ENCODE results near the gene RAPGEF3. TPM values are rescaled to one million over a fixed set of nuclear protein-coding genes. Genes with fewer than 3 reads are reported as not detected.

The RAPGEF3 gene
- total RNA-seq, 1 experiment from 2014 or later: 5.7 TPM

GRCh38 chr12:47755655-47756562, 2.8 kb downstream of the RAPGEF3 start:
- BruUV-seq (replicated peaks): no TSS peak
- no peaks in the 10 kb centered on the region for H3K27me3 ChIP-seq (ENCODE audit: insufficient read depth, low read depth)
- no peaks in the 10 kb centered on the region for H3K9me3 ChIP-seq (ENCODE audit: insufficient read depth, low read depth)
- no peak overlapping the region for H3K27ac ChIP-seq
- TF ChIP-seq CTCF (conservative IDR thresholded peaks at IDR 0.05) (no peak), EZH2 (IDR thresholded peaks at IDR 0.05; ENCODE audit: low read depth) (no peak)
- POLR2A ChIA-PET (ENCODE audit: unreplicated experiment): interaction anchor here (0.6 kb wide), 2 partner anchors 11 to 214 kb away, joined by 3 read pairs; no protein-coding TSS in a partner anchor
- no peak overlapping the region for H2AFZ ChIP-seq
- intact Hi-C loops (cut with micrococcal nuclease; ENCODE audit: unreplicated experiment): loop anchor here (1.0 to 2.0 kb wide), 2 partner anchors 22 to 69 kb away; no protein-coding TSS in a partner anchor
- H3K36me3 ChIP-seq (ENCODE audit: low read depth): no peaks in the 10 kb centered on the region
- no peak for DNase-seq
- H3K79me2 ChIP-seq (ENCODE audit: low read depth): peaks cover 16% of the 10 kb centered on the region; the same call in 1 of the 2 replicates
- no peaks in the 10 kb centered on the region for H3K9me2 ChIP-seq (ENCODE audit: insufficient read depth)
- H3K4me1 ChIP-seq (replicated peaks; ENCODE audit: insufficient read depth): peaks cover 90% of the 10 kb centered on the region
- peaks cover 47% of the 10 kb centered on the region for H3F3A ChIP-seq (ENCODE audit: insufficient read depth, low read depth)
- H3K4me2 ChIP-seq: peak overlapping the region; percentile 97
- CTCF ChIA-PET: interaction anchor here (0.6 to 1.7 kb wide), 3 partner anchors 11 to 26 kb away, joined by 4 to 6 read pairs (median 5); no protein-coding TSS in a partner anchor
- H3K4me3 ChIP-seq: no peak overlapping the region
- no peaks in the 10 kb centered on the region for H4K20me1 ChIP-seq (ENCODE audit: insufficient read depth)

GRCh38 chr12:47754881-47755280, 3.8 kb downstream of the RAPGEF3 start:
- Histone ChIP-seq H3K4me2 (peak overlapping the region; percentile 97), H3K9me2 (ENCODE audit: insufficient read depth) (no peaks in the 10 kb centered on the region), H3K4me3 (no peak overlapping the region; the same call in 1 of the 2 replicates), H3F3A (ENCODE audit: insufficient read depth, low read depth) (peaks cover 47% of the 10 kb centered on the region), H3K36me3 (ENCODE audit: low read depth) (no peaks in the 10 kb centered on the region), H3K4me1 (replicated peaks; ENCODE audit: insufficient read depth) (peaks cover 93% of the 10 kb centered on the region), H3K9me3 (ENCODE audit: insufficient read depth, low read depth) (no peaks in the 10 kb centered on the region), H4K20me1 (ENCODE audit: insufficient read depth) (no peaks in the 10 kb centered on the region), H3K79me2 (ENCODE audit: low read depth) (peaks cover 16% of the 10 kb centered on the region; the same call in 1 of the 2 replicates), H3K27me3 (ENCODE audit: insufficient read depth, low read depth) (no peaks in the 10 kb centered on the region), H3K27ac (peak overlapping the region; percentile 75), H2AFZ (no peak overlapping the region)
- TF ChIP-seq CTCF (conservative IDR thresholded peaks at IDR 0.05): no peak
- no peak for TF ChIP-seq EZH2 (IDR thresholded peaks at IDR 0.05; ENCODE audit: low read depth)
- POLR2A ChIA-PET (ENCODE audit: unreplicated experiment): interaction anchor here (0.5 to 1.5 kb wide), 5 partner anchors 10 to 548 kb away, joined by 3 to 18 read pairs (median 3); partner anchors contain the start of gene HDAC7
- peak; percentile 80 to 81 for DNase-seq
- no TSS peak for BruUV-seq (replicated peaks)
- intact Hi-C loops (cut with micrococcal nuclease; ENCODE audit: unreplicated experiment): loop anchor here (1.0 to 5.0 kb wide), 3 partner anchors 23 to 1373 kb away; no protein-coding TSS in a partner anchor
- CTCF ChIA-PET: interaction anchor here (0.6 to 1.7 kb wide), 5 partner anchors 10 to 735 kb away, joined by 3 to 6 read pairs (median 4); partner anchors contain the start of gene SLC48A1

DNA sequence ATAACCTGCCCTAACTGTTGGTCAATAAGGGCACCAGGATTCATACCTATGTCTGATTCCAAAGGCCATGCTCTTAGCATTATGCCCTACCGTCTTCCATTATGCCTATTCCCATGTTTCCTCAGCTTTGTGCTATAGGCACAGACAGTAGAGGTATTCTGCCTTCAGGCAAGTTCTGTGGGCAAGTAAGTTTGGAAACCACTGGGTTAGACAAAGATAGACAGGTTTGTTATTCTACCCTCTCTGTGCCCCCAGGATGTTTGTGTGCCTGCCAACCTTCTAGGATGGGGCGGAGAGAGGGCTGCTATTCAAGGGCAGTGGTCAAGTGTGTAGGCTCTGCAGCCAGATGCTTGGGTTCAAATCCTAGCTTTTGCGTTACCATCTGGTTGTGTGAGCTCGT, 4.6 kb downstream of the RAPGEF3 start:
- H3F3A ChIP-seq (ENCODE audit: insufficient read depth, low read depth): peaks cover 47% of the 10 kb centered on the region
- ChIA-PET CTCF (interaction anchor here (1.3 kb wide), 1 partner anchor 11 kb away, joined by 3 read pairs; no protein-coding TSS in a partner anchor), POLR2A (ENCODE audit: unreplicated experiment) (interaction anchor here (0.5 to 1.5 kb wide), 3 partner anchors 10 to 82 kb away, joined by 3 to 18 read pairs (median 8); no protein-coding TSS in a partner anchor)
- peak overlapping the region; percentile 97 for H3K4me2 ChIP-seq
- no peaks in the 10 kb centered on the region for H3K36me3 ChIP-seq (ENCODE audit: low read depth)
- H3K4me3 ChIP-seq: peak overlapping the region; percentile 29; the same call in 1 of the 2 replicates
- no peaks in the 10 kb centered on the region for H3K9me3 ChIP-seq (ENCODE audit: insufficient read depth, low read depth)
- H3K27me3 ChIP-seq (ENCODE audit: insufficient read depth, low read depth): no peaks in the 10 kb centered on the region
- H3K9me2 ChIP-seq (ENCODE audit: insufficient read depth): no peaks in the 10 kb centered on the region
- TF ChIP-seq EZH2 (IDR thresholded peaks at IDR 0.05; ENCODE audit: low read depth) (no peak), CTCF (conservative IDR thresholded peaks at IDR 0.05) (no peak)
- TSS peak; percentile 57 for BruUV-seq (replicated peaks)
- no peaks in the 10 kb centered on the region for H4K20me1 ChIP-seq (ENCODE audit: insufficient read depth)
- intact Hi-C loops (cut with micrococcal nuclease; ENCODE audit: unreplicated experiment): loop anchor here (2.0 to 5.0 kb wide), 2 partner anchors 71 to 1372 kb away; no protein-coding TSS in a partner anchor
- H3K4me1 ChIP-seq (replicated peaks; ENCODE audit: insufficient read depth): peaks cover 86% of the 10 kb centered on the region
- DNase-seq: peak; percentile 69 to 87
- no peak overlapping the region for H2AFZ ChIP-seq
- H3K27ac ChIP-seq: peak overlapping the region; percentile 75
- H3K79me2 ChIP-seq (ENCODE audit: low read depth): peaks cover 16% of the 10 kb centered on the region; the same call in 1 of the 2 replicates

Measured in PC-9 (cell line).